ENCODE data around the gene CKAP5.
"Not testable (repeated sequence)": the region's sequence is repeated elsewhere in the genome, so short reads cannot be mapped to it uniquely, and the experiment has no call there.

DNA sequence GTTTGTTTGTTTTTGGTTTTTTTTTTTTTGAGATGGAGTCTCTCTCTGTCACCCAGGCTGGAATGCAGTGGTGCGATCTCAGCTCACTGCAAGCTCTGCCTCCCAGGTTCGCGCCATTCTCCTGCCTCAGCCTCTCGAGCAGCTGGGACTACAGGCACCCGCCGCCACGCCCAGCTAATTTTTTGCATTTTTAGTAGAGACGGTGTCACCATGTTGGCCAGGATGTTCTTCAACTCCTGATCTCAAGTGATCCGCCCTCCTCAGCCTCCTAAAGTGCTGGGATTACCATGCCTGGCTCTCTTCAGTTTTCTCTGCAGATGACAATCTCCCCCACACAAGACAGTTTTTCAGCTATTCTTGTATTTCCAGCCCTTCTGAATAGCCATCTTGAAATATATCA lies 136.7 kb downstream of the CKAP5 start:
- TF ChIP-seq YY1 (tag by site-specific recombination; IDR thresholded peaks at IDR 0.05); ZNF426 (tag by site-specific recombination; IDR thresholded peaks at IDR 0.05); ZNF350 (tag by site-specific recombination; IDR thresholded peaks at IDR 0.05); ZNF274 (IDR thresholded peaks at IDR 0.05; ENCODE audit: low read length); ZNF274 (tag by site-specific recombination; IDR thresholded peaks at IDR 0.05; ENCODE audit: borderline replicate concordance); MEIS1 (CRISPR knock-in tag; IDR thresholded peaks at IDR 0.05; ENCODE audit: borderline replicate concordance); IKZF3 (tag by site-specific recombination; IDR thresholded peaks at IDR 0.05): not testable (repeated sequence)
- TF ChIP-seq, protein P1, sequence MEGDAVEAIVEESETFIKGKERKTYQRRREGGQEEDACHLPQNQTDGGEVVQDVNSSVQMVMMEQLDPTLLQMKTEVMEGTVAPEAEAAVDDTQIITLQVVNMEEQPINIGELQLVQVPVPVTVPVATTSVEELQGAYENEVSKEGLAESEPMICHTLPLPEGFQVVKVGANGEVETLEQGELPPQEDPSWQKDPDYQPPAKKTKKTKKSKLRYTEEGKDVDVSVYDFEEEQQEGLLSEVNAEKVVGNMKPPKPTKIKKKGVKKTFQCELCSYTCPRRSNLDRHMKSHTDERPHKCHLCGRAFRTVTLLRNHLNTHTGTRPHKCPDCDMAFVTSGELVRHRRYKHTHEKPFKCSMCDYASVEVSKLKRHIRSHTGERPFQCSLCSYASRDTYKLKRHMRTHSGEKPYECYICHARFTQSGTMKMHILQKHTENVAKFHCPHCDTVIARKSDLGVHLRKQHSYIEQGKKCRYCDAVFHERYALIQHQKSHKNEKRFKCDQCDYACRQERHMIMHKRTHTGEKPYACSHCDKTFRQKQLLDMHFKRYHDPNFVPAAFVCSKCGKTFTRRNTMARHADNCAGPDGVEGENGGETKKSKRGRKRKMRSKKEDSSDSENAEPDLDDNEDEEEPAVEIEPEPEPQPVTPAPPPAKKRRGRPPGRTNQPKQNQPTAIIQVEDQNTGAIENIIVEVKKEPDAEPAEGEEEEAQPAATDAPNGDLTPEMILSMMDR (tag by site-specific recombination; IDR thresholded peaks at IDR 0.05): not testable (repeated sequence)
- TF ChIP-seq, protein P2, sequence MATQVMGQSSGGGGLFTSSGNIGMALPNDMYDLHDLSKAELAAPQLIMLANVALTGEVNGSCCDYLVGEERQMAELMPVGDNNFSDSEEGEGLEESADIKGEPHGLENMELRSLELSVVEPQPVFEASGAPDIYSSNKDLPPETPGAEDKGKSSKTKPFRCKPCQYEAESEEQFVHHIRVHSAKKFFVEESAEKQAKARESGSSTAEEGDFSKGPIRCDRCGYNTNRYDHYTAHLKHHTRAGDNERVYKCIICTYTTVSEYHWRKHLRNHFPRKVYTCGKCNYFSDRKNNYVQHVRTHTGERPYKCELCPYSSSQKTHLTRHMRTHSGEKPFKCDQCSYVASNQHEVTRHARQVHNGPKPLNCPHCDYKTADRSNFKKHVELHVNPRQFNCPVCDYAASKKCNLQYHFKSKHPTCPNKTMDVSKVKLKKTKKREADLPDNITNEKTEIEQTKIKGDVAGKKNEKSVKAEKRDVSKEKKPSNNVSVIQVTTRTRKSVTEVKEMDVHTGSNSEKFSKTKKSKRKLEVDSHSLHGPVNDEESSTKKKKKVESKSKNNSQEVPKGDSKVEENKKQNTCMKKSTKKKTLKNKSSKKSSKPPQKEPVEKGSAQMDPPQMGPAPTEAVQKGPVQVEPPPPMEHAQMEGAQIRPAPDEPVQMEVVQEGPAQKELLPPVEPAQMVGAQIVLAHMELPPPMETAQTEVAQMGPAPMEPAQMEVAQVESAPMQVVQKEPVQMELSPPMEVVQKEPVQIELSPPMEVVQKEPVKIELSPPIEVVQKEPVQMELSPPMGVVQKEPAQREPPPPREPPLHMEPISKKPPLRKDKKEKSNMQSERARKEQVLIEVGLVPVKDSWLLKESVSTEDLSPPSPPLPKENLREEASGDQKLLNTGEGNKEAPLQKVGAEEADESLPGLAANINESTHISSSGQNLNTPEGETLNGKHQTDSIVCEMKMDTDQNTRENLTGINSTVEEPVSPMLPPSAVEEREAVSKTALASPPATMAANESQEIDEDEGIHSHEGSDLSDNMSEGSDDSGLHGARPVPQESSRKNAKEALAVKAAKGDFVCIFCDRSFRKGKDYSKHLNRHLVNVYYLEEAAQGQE (tag by site-specific recombination; IDR thresholded peaks at IDR 0.05): not testable (repeated sequence)

Measured in HEK293 (cell line).